GM10248 (cell line): ENCODE measurements around the gene CADM3.

Source experiments
- CTCF ChIA-PET: fragments of 300-600 bp; sonication (Branson Sonifier 250); formaldehyde crosslinking; extraction: SDS; loops from one replicate; lab custom pipeline; 2021; ENCODE audit warnings: antibody characterized with exemption; lab: Yijun Ruan, JAX
- POLR2A ChIA-PET: fragments of 350-650 bp; sonication (Branson Sonifier 250); formaldehyde crosslinking; extraction: SDS; loops from one replicate; lab custom pipeline; 2020; ENCODE audit warnings: antibody characterized with exemption; lab: Yijun Ruan, JAX
- DNase-seq: peaks from one replicate; pipeline ENCODE4 v3.0.0; 2012; ENCODE audit errors: extremely low spot score
- CTCF ChIP-seq: IDR thresholded peaks from 2 replicates; pipeline ENCODE4 v1.5.1; 2012; ENCODE audit warnings: mild to moderate bottlenecking, low read depth; ENCODE audit errors: extremely low read depth, missing control alignments, control extremely low read depth

Gene CADM3

DNA sequence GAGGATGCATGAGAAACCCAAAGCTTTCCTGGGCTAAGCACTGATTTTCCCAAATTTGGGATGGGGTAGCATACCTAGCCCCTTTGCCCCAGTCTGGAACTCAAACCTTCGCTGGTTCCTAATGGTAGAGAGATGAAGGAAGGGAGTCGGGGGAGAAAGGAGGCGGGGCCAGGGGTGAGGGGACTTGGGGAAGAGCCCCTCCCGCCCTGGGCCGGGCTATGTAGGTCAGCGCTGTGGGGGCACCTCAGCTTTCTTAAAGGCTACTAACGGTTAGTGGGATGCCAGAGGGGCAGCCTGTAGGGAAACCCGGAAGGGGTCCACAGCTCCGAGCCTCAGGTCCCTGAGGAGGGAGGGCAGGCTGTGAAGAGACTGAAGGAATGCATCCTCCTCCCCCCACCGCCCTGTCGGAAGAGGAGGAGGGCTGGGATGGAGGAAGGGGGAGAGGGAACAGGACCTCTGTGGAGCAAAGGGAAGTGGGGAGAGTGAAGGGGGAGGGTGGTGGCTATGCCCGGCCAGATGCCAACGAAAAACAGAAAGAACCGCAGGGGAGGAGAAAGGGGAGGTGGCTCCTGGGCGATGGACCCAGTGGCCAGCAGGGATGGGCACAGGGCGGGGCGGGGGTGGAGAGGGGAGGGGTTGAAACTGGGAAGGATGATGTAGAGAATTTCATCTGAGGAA is 1.3 kb downstream of the CADM3 start:
- ChIA-PET POLR2A (no interaction called here), CTCF (interaction anchor here (1.3 to 3.6 kb wide), 2 partner anchors 11 to 25 kb away, joined by 4 to 9 read pairs; no protein-coding TSS in a partner anchor)
- no peak for TF ChIP-seq CTCF
- no peak for DNase-seq

GRCh38 chr1:159173320-159173719 is 1.9 kb downstream of the CADM3 start:
- POLR2A ChIA-PET = no interaction called here
- CTCF ChIA-PET = interaction anchor here (1.3 to 3.6 kb wide), 2 partner anchors 12 to 24 kb away, joined by 4 to 9 read pairs; no protein-coding TSS in a partner anchor
- no peak for DNase-seq
- TF ChIP-seq CTCF = no peak

DNA sequence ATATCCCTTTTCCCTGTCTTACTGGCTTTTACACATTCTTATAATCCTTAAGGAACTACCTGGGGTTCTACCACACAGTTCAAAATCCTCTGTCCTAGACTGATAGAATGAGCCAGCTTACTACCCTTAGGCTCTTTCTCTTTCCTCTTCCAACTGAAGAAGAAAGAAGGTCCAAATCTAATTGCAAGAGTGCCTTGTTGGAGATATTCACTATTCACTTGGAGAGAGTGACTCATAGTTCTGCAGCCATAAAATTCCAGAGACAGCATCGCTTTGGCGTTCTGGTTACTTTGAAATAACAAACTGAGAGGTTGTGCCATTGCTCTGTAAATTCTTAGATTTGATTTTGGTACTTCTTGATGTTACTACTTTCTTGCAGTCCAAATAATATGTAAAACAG is 4.2 kb downstream of the CADM3 start:
- CTCF ChIA-PET = interaction anchor here (1.2 kb wide), 1 partner anchor 15 kb away, joined by 4 read pairs; no protein-coding TSS in a partner anchor

DNA sequence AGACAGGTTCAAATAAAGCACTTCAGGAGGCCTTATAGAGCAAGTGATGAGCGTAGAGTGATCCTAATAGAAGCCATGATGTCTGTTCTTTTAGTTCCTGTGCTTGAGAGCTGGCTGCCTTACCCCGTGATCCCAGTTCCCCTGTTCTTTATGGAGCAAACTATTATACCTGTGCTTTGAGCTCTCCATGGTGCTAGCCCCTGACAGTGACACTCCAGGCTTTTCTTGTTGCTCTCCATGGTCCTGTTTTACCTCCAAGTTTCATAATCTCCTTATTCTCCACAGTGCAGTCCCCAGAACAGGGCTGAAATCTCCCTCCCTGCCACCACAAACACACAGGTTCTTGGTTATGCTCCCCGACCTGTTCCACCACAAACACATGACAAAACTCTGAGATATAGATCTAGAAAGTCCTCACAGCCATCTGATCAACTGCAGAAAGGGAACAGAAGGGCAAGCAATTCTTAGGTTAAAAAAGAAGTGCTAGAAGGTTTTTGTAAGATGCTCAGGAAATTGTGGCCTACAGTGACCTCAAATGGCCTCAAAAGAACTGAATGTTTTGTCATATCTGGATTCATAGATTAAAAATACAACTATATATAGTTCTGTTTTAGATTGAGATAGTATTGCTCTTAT is 6.0 kb downstream of the CADM3 start:
- ChIA-PET CTCF (interaction anchor here (1.0 kb wide), 2 partner anchors 20 to 21 kb away, joined by 3 to 4 read pairs; no protein-coding TSS in a partner anchor), POLR2A (no interaction called here)
- TF ChIP-seq CTCF = no peak
- peak; percentile 54 for DNase-seq

More for the DNA sequence above, 4.2 kb downstream of the CADM3 start:
- DNase-seq = no peak
- POLR2A ChIA-PET = interaction anchor here (0.6 kb wide), 1 partner anchor 1962 kb away, joined by 3 read pairs; no protein-coding TSS in a partner anchor
- TF ChIP-seq CTCF = no peak

DNA sequence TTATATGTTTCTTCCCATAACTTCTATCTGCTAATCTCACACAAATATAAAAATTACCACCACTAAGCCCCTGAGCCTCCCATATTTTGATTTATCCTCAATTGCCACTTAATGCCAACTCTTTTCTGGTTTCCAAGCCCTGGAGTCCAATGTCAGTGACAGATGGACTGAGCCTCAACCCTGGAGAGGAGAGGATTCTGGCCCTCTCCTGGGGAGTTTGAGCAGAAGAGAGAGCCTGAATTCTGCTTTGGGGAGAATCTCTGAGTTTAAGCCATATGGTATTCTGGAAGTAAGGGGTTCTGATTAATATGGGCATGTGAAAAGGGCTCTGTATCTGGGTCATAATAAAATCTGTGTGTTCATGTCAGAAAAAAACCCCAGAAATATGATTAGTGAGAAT is 8.5 kb downstream of the CADM3 start:
- ChIA-PET POLR2A (no interaction called here), CTCF (no interaction called here)
- DNase-seq = no peak
- no peak for TF ChIP-seq CTCF

GRCh38 chr1:159180516-159180915 is 9.1 kb downstream of the CADM3 start:
- CTCF ChIA-PET = interaction anchor here (1.4 kb wide), 1 partner anchor 17 kb away, joined by 4 read pairs; no protein-coding TSS in a partner anchor
- POLR2A ChIA-PET = no interaction called here
- DNase-seq = no peak
- TF ChIP-seq CTCF = no peak
